ENCODE measurements around the gene CTIF.
A peak's percentile ranks its signal among the peaks of the same experiment; 100 is the strongest.

The CTIF gene

GRCh38 chr18:48668466-48669179 is 129.8 kb downstream of the CTIF start:
- no peak for DNase-seq (ENCODE audit: low spot score)

GRCh38 chr18:48669180-48669675 is 130.4 kb downstream of the CTIF start:
- DNase-seq (ENCODE audit: low spot score): no peak

- DNase-seq (ENCODE audit: low spot score): no peak
Measured at GRCh38 chr18:48669991-48670750, 131.3 kb downstream of the CTIF start.

DNA sequence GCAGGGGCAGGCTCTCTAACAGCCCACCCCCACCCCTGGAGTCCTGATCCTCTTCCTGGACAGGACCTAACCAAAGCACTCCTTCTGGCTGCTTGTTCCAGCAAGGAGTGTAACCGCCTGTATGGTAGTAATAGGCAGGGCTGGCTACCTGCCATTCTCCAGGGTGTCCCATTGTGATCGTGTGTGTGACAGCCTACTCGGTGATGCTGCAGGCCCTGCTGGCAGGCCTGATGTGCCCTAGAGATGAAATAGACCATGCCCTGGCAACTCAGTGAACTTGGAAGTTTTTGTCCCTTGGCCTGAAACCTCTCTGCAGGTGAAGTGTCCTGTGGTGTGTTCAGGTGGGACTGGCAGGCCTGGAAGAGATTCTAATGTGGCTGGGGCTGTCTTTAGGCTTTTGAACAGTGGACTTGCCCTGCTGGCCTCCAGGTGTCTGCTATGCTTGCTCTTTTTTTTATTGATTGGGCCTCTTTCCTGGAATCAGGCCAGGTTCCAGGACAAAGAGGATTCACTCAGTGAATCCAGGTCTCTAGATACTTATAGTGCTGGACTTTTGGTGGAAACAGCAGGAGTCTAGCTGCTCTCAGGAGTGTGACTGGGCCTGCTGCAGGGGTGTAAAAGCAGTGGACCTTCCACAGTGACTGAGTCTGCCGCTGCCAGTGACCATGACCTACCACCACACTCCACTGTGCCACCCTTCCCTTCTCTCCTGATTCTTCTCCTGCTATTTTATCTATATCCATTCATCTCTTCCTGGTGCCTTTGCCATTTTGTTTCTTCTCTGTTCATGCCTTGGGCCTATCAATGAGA is 132.1 kb downstream of the CTIF start:
- no peak for DNase-seq (ENCODE audit: low spot score)

- no peak for DNase-seq (ENCODE audit: low spot score)
Measured at GRCh38 chr18:48671561-48671945, 132.7 kb downstream of the CTIF start.

- no peak for DNase-seq (ENCODE audit: low spot score)
Measured at GRCh38 chr18:48672671-48673340, 134.0 kb downstream of the CTIF start.

DNA sequence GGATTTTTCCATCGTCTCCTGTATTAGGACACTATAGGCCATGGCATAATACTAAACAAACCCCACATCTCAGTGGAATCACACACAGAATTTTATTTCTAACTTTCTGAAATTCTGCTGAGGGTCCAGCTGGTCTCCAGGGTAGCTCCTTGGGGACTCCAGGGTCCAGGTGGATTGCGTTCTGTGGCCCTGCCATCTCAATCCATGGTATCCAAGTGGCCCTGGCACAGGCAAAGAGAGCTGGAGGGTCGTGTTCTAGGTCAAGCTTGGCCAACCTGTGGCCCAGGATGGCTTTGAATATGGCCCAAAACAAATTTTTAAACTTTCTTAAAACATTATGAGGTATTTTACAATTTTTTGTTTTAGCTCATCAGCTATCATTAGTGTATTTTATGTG is 134.6 kb downstream of the CTIF start:
- DNase-seq (ENCODE audit: low spot score): no peak

GRCh38 chr18:48673853-48674721 is 135.3 kb downstream of the CTIF start:
- no peak for DNase-seq (ENCODE audit: low spot score)

DNA sequence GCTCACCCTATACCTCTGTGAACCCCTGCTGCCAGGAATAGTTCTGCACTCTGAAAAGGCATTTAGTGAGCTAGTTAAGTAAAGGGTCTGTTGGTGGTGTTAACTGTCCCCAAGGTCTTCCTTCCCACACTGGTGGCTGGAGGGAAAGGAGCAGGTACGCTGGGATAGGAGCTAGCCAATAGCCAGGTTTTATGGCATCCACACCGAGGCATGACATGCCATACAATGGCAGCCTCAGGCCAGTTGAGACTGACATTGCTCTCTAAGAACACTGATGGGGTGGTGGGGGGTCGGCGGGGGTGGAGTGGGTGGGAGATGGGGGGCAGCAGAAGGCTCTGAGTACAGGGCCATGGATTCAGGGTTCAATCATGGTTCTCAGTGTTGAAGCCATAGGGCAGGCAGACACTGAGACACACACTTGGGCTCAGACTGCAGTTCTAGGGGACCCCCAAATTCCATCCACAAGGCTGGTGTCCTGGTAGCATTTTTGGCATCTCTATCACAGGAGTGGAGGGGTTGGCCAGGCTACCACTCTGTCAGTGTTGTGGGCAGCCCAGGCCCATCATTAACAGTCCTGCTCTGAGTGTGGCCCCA is 136.0 kb downstream of the CTIF start:
- no peak for DNase-seq (ENCODE audit: low spot score)

- peak; percentile 95 for DNase-seq (ENCODE audit: low spot score)
Measured at GRCh38 chr18:48675352-48675761, 136.5 kb downstream of the CTIF start.

DNA sequence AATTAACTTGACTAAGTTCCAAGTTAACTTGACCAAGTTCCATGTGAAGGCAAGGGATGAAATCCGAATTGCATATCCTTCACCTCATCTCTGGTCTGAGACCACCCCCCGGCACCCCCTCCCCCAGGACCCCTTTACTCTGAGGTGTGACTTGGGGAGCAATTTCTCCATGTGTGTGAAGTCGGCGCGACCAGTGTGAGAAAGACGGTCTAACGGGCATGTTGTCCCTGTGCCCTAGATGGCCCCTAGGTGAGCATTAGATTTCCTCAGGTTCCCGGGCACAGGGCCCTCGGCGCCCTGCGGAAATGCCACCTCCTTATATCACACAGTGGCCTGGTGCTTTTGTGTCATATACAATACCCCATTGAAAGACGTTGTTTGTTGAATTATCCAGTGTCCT is 137.1 kb downstream of the CTIF start:
- DNase-seq (ENCODE audit: low spot score): no peak

DNA sequence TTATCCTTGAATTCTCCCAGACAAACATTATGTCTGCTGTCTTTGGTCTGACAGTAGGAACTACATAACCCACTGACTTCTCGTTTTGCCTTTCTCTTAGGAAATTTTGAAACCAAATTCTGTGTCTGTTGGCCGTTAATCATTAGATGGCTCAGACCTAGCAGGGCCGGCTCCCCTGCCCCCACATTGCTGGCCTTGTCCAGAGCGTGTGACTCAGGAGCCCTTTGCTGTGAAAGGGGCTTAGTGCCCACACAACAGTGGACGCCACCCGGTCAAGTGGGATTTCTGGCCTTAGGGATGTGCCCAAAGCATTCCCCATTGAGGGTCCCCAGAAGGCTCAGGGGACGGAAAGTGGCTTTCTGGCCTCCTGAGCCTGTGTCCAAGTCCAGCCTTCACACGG is 137.5 kb downstream of the CTIF start:
- DNase-seq (ENCODE audit: low spot score): no peak

GRCh38 chr18:48676756-48677368 is 138.0 kb downstream of the CTIF start:
- DNase-seq (ENCODE audit: low spot score): peak; percentile 91

DNA sequence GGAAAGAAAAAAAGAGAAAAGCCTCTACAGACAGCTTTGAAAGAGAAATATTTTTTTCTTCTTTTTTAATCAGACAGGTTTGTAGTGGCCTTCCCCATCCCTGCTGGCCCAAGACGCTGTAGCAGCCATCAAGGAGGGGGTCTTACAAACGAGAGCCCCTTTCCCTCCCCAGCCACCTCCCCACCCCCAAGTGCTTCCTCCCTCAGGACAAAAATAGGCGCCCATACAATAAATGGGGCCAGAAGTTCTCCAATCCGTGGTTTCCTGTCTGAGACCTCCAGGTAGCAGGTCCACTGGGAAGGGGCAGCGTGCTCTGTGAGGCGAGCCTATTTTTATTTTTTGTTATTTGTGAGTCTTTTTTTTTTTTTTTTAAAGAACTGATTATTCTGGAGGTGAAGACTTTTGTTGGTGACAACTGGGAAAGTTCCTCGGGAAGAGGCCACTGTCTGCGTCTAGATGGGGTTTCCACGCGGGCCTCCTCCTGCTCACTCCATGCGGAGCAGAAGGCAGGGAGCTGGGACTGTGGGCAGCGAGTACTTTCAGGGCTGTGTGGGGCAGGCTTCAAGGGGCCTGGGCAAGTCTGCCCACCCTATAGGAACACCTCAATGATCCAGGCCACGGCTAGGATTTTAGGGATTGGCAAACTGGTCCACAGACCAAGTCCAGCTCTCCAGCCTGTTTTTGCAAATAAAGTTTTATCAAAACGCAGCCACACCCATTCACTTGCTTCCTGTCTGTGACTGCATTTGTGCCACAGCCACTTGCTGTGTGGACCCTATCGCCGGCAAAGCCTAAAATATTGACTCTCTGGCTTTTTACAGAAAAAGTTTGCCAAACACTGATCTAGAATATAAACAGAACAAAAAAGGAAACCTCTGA is 139.6 kb downstream of the CTIF start:
- DNase-seq (ENCODE audit: low spot score): no peak

GRCh38 chr18:48679236-48679635 is 140.4 kb downstream of the CTIF start:
- no peak for DNase-seq (ENCODE audit: low spot score)

- DNase-seq (ENCODE audit: low spot score): no peak
Measured at GRCh38 chr18:48680339-48681250, 141.8 kb downstream of the CTIF start.

DNA sequence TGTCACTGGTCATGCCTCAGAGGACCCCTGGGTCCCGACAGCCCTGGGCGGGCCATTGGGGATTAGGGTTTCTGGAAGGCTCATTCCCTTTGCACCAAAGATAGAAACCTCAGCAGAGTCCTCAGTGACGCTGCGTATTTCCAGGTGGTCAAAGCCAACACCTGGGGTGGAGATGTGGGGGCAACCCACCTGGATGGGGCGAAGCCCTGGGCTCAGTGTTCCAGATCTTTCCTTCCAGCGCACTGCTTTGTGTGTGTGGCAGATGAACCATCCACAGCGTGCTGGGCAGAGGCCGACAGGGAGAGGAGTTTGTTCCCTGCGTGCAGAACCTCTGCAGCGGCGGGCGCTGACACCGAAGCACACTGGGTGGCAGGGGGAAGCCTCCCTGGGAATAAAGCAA is 143.9 kb downstream of the CTIF start:
- no peak for DNase-seq (ENCODE audit: low spot score)

DNA sequence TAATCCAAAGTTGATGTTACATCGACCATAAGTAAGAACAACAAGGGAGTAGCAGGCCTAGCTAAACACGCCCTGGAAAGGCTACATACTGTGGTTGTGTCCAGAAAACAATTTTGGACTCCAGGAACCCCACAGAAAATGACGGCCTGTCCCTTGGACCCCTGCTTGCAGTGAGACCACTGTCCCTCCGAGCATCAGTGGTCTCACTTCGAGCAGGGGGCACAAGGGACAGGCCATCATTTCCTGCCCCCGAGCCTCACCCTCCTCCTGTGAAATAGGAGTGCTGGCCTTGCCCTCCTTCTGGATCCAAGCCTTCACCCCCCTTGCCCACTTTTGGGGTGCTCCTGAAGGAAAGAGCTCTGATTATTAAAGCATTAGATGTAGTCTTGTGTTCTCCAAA is 144.4 kb downstream of the CTIF start:
- DNase-seq (ENCODE audit: low spot score): no peak

Data from D341Med (cell line).